COR-L47 (cell line): ENCODE measurements around the gene STARD9.
A peak's percentile ranks its signal among the peaks of the same experiment; 100 is the strongest.
"Not testable (repeated sequence)": the region's sequence is repeated elsewhere in the genome, so short reads cannot be mapped to it uniquely, and the experiment has no call there.

Experiments used
- DNase-seq: peaks from one replicate; lab custom pipeline; 2025; lab: John Stamatoyannopoulos, UW

Gene STARD9

GRCh38 chr15:42575188-42576039 lies at the start of gene STARD9:
TSS of gene STARD9 (plus strand) at chr15:42575606. CDS start at chr15:42575716, 110 bp downstream.
- DNase-seq = peak; percentile 97

- DNase-seq = no peak
Measured at GRCh38 chr15:42528970-42529369, 46.4 kb upstream of the STARD9 start.

- no peak for DNase-seq
Measured at GRCh38 chr15:42533246-42533645, 42.2 kb upstream of the STARD9 start.

- DNase-seq = no peak
Measured at GRCh38 chr15:42544853-42545629, 30.4 kb upstream of the STARD9 start.

- DNase-seq = no peak
Measured at GRCh38 chr15:42547918-42548248, 27.5 kb upstream of the STARD9 start.

- DNase-seq = peak; percentile 75
Measured at GRCh38 chr15:42548249-42549031, 27.0 kb upstream of the STARD9 start, which contains the start of the genes HAUS2 and LRRC57. TSS of gene HAUS2 (plus strand) at chr15:42548838. CDS start at chr15:42548873, 35 bp downstream. TSS of gene LRRC57 (minus strand) at chr15:42548793. CDS start at chr15:42548434, 359 bp downstream.

- peak; percentile 38 for DNase-seq
Measured at GRCh38 chr15:42549032-42549491, 26.3 kb upstream of the STARD9 start.

- no peak for DNase-seq
Measured at GRCh38 chr15:42549741-42550392, 25.5 kb upstream of the STARD9 start.

GRCh38 chr15:42553554-42553953 lies 21.9 kb upstream of the STARD9 start:
- DNase-seq = no peak

GRCh38 chr15:42556550-42557207 lies 18.7 kb upstream of the STARD9 start:
- DNase-seq = not testable (repeated sequence)

- no peak for DNase-seq
Measured at GRCh38 chr15:42558739-42559138, 16.7 kb upstream of the STARD9 start.

GRCh38 chr15:42576040-42576594 lies 711 bp downstream of the STARD9 start:
- DNase-seq = no peak

GRCh38 chr15:42576776-42577175 lies 1.4 kb downstream of the STARD9 start:
- DNase-seq = no peak

- DNase-seq = no peak
Measured at GRCh38 chr15:42577514-42578031, 2.2 kb downstream of the STARD9 start.

GRCh38 chr15:42578984-42579537 lies 3.7 kb downstream of the STARD9 start:
- no peak for DNase-seq

- DNase-seq = peak; percentile 83
Measured at GRCh38 chr15:42581272-42581730, 5.9 kb downstream of the STARD9 start.

GRCh38 chr15:42582569-42583375 lies 7.4 kb downstream of the STARD9 start:
- DNase-seq = no peak

- DNase-seq = no peak
Measured at GRCh38 chr15:42584031-42584765, 8.8 kb downstream of the STARD9 start.
